Measurements from ENCODE around the gene SMOC1. TPM values are rescaled to one million over a fixed set of nuclear protein-coding genes. Genes with fewer than 3 reads are reported as not detected.

The SMOC1 gene
- total and polyA plus RNA-seq, 9 of the 15 experiments (the other 6 are each of a cell fraction or from before 2014, with no cell fraction given): 0.04 TPM; not detected in 8

- FAIRE-seq: no peak
- intact Hi-C loops (cut with micrococcal nuclease): no loop called here
These were observed 199.1 kb downstream of the SMOC1 start for GRCh38 chr14:70078329-70078728.

More at GRCh38 chr14:70078329-70078728, 199.1 kb downstream of the SMOC1 start:
- H3K79me2 ChIP-seq (ENCODE audit: control insufficient read depth, insufficient read depth, low read length): no peaks in the 10 kb centered on the region
- H3K9ac ChIP-seq (ENCODE audit: insufficient read depth in 1 of 2, low read depth in 2 of 2, low read length in 2 of 2): no peak overlapping the region
- no TSS peak for BruUV-seq (replicated peaks)
- no peaks in the 10 kb centered on the region for H3K9me1 ChIP-seq (ENCODE audit: control insufficient read depth, insufficient read depth, low read length)
- no peaks in the 10 kb centered on the region for H3K9me3 ChIP-seq (replicated peaks; ENCODE audit: control insufficient read depth, insufficient read depth, low read depth, low read length)
- POLR2A ChIA-PET: no interaction called here
- no peak overlapping the region for H3K27ac ChIP-seq (ENCODE audit: extremely low read depth, low read depth, low read length)
- no peak for DNase-seq (ENCODE audit: extremely low read depth in 1 of 4, low spot score in 3 of 4)
- TF ChIP-seq, protein P1, sequence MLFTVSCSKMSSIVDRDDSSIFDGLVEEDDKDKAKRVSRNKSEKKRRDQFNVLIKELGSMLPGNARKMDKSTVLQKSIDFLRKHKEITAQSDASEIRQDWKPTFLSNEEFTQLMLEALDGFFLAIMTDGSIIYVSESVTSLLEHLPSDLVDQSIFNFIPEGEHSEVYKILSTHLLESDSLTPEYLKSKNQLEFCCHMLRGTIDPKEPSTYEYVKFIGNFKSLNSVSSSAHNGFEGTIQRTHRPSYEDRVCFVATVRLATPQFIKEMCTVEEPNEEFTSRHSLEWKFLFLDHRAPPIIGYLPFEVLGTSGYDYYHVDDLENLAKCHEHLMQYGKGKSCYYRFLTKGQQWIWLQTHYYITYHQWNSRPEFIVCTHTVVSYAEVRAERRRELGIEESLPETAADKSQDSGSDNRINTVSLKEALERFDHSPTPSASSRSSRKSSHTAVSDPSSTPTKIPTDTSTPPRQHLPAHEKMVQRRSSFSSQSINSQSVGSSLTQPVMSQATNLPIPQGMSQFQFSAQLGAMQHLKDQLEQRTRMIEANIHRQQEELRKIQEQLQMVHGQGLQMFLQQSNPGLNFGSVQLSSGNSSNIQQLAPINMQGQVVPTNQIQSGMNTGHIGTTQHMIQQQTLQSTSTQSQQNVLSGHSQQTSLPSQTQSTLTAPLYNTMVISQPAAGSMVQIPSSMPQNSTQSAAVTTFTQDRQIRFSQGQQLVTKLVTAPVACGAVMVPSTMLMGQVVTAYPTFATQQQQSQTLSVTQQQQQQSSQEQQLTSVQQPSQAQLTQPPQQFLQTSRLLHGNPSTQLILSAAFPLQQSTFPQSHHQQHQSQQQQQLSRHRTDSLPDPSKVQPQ (CRISPR knock-in tag; IDR thresholded peaks at IDR 0.05; ENCODE audit: borderline replicate concordance): no peak
- TF ChIP-seq FOXJ3 (CRISPR knock-in tag; IDR thresholded peaks at IDR 0.05): no peak
- TF ChIP-seq DACH1 (IDR thresholded peaks at IDR 0.05; ENCODE audit: partially characterized antibody): no peak
- TF ChIP-seq IRF1 (CRISPR knock-in tag; IDR thresholded peaks at IDR 0.05; ENCODE audit: borderline replicate concordance): no peak
- no peak for TF ChIP-seq ZNF436 (CRISPR knock-in tag; IDR thresholded peaks at IDR 0.05)
- no peak for TF ChIP-seq ZC3H11A (IDR thresholded peaks at IDR 0.05; ENCODE audit: low read depth, low read length)
- TF ChIP-seq SRF (CRISPR knock-in tag; IDR thresholded peaks at IDR 0.05): no peak
- TF ChIP-seq, protein P2, sequence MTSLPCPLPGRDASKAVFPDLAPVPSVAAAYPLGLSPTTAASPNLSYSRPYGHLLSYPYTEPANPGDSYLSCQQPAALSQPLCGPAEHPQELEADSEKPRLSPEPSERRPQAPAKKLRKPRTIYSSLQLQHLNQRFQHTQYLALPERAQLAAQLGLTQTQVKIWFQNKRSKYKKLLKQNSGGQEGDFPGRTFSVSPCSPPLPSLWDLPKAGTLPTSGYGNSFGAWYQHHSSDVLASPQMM (CRISPR knock-in tag; IDR thresholded peaks at IDR 0.05): no peak
- no peak for TF ChIP-seq DPF2 (IDR thresholded peaks at IDR 0.05)
- 0 out of 2 replicates have a peak, but pooled peaks have one; percentile 8 for TF ChIP-seq MAFG (tag; conservative IDR thresholded peaks at IDR 0.05)
- TF ChIP-seq ZNF316 (IDR thresholded peaks at IDR 0.05): peak; percentile 31; the same call in 1 of the 2 replicates
- TF ChIP-seq ZFPM2 (CRISPR knock-in tag; IDR thresholded peaks at IDR 0.05): no peak
- TF ChIP-seq CC2D1A (IDR thresholded peaks at IDR 0.05): no peak
- no peak for TF ChIP-seq ZNF76 (CRISPR knock-in tag; IDR thresholded peaks at IDR 0.05; ENCODE audit: borderline replicate concordance)
- TF ChIP-seq NFIC (IDR thresholded peaks at IDR 0.05): no peak
- TF ChIP-seq PTBP1 (IDR thresholded peaks at IDR 0.05; ENCODE audit: low read depth, low read length): no peak
- no peak for TF ChIP-seq LARP7 (IDR thresholded peaks at IDR 0.05)
- CTCF ChIA-PET (ENCODE audit: low intra/inter-chr PET ratio): no interaction called here
- no peaks in the 10 kb centered on the region for H3K36me3 ChIP-seq (ENCODE audit: control insufficient read depth, insufficient read depth, low read length)
- H3K4me3 ChIP-seq: no peak overlapping the region
- in situ Hi-C loops (cut with MboI): no loop called here
- no peaks in the 10 kb centered on the region for H3K27me3 ChIP-seq (ENCODE audit: control insufficient read depth in 2 of 2, insufficient read depth in 2 of 2, low read length in 2 of 2)
- no peak overlapping the region for H3K4me2 ChIP-seq (ENCODE audit: insufficient read depth, low read length)
- H3K4me1 ChIP-seq (replicated peaks in 1 of 2; ENCODE audit: control insufficient read depth in 2 of 2, insufficient read depth in 2 of 2, low read length in 2 of 2): no peaks in the 10 kb centered on the region
- ATAC-seq: no peak
- H2AFZ ChIP-seq (ENCODE audit: low read depth, low read length): no peak overlapping the region
- no peaks in the 10 kb centered on the region for H4K20me1 ChIP-seq (replicated peaks; ENCODE audit: control insufficient read depth, insufficient read depth, low read length)
